ENCODE data around the gene FAM107B. TPM values are rescaled to one million over a fixed set of nuclear protein-coding genes. Genes with fewer than 3 reads are reported as not detected.

The FAM107B gene
- total and polyA plus RNA-seq, 2 of the 4 experiments (the other 2 are of a cell fraction) = 26.4 to 27.1 TPM

GRCh38 chr10:14736600-14737081 is 38.1 kb downstream of the FAM107B start:
- Histone ChIP-seq H2BK5ac (ENCODE audit: low read depth, low read length, poor library complexity, severe bottlenecking) (peak overlapping the region; percentile 34), H3K79me1 (ENCODE audit: low read depth in 1 of 2, low read length in 2 of 2) (no peaks in the 10 kb centered on the region), H3K23ac (ENCODE audit: low read depth, low read length) (peak overlapping the region; percentile 69), H3K27me3 (ENCODE audit: control insufficient read depth, insufficient read depth, low read length) (no peaks in the 10 kb centered on the region), H2BK120ac (ENCODE audit: low read depth, low read length) (peak overlapping the region; percentile 81), H2BK20ac (ENCODE audit: low read depth, low read length) (peak overlapping the region; percentile 76), H3K4me3 (ENCODE audit: insufficient read depth, low read depth, low read length) (no peak overlapping the region), H3K14ac (replicated peaks; ENCODE audit: low read depth, low read length) (peak overlapping the region; percentile 84), H4K91ac (ENCODE audit: insufficient read depth, low read depth, low read length) (peak overlapping the region; percentile 43), H3K9me3 (ENCODE audit: control insufficient read depth, insufficient read depth, low read length) (0 out of 2 replicates have a peak, but pooled peaks cover 2% of the 10 kb centered on the region), H3K4ac (ENCODE audit: low read depth, low read length) (peak overlapping the region; percentile 80), H2BK15ac (ENCODE audit: low read depth, low read length) (peak overlapping the region; percentile 38; the same call in 1 of the 3 replicates), H3K27ac (ENCODE audit: insufficient read depth, low read length) (peak overlapping the region; percentile 60), H3K18ac (ENCODE audit: low read depth, low read length) (peak overlapping the region; percentile 69), H3K4me1 (ENCODE audit: control insufficient read depth, insufficient read depth, low read length) (peaks cover 10% of the 10 kb centered on the region), H4K5ac (ENCODE audit: low read depth, low read length) (peak overlapping the region; percentile 36; the same call in 1 of the 2 replicates), H3K9ac (ENCODE audit: low read depth, low read length) (peak overlapping the region; percentile 65), H2AK5ac (ENCODE audit: low read depth, low read length) (0 out of 2 replicates have a peak overlapping the region, but pooled peaks have one; percentile 42), H4K8ac (ENCODE audit: low read depth in 2 of 2, low read length in 2 of 2) (peak overlapping the region in 1 of 2 experiments; percentile 55; a peak in 2 of 4 replicates), H3K4me2 (ENCODE audit: low read depth, low read length) (peak overlapping the region; percentile 51), H2AFZ (replicated peaks; ENCODE audit: low read length, poor library complexity) (peak overlapping the region; percentile 83), H3K56ac (ENCODE audit: extremely low read depth, insufficient read depth, low read length) (no peak overlapping the region), H3K36me3 (ENCODE audit: control insufficient read depth, insufficient read depth, low read length) (no peaks in the 10 kb centered on the region), H2AK9ac (replicated peaks; ENCODE audit: low read depth, low read length, poor library complexity) (no peak overlapping the region), H3K9me1 (ENCODE audit: insufficient read depth, low read length) (peaks cover 5% of the 10 kb centered on the region; the same call in 1 of the 2 replicates), H4K20me1 (ENCODE audit: insufficient read depth, low read length) (no peaks in the 10 kb centered on the region)
- no CpG with 5 or more reads among the region's 4 CpGs for WGBS, 2 experiments (ENCODE audit: extremely low coverage in 2 of 2, insufficient read length in 1 of 2)
- in situ Hi-C loops (cut with MboI; ENCODE audit: low sequenced_read_pairs) (no loop called here), intact Hi-C loops (cut with micrococcal nuclease) (no loop called here), dilution Hi-C loops (cut with HindIII; ENCODE audit: low sequenced_read_pairs, unreplicated experiment) (no loop called here)
- DNase-seq = peak; percentile 77
- POLR2A ChIA-PET (ENCODE audit: unreplicated experiment) = no interaction called here
- peak; percentile 92 for ATAC-seq (ENCODE audit: low read depth)
- CTCF ChIA-PET = no interaction called here
- no TSS peak for BruUV-seq (replicated peaks)
- TF ChIP-seq CEBPB (IDR thresholded peaks at IDR 0.05; ENCODE audit: low read depth, low read length) (peak; percentile 2; the same call in 1 of the 2 replicates), NFE2L2 (IDR thresholded peaks at IDR 0.05; ENCODE audit: low read depth, low read length) (no peak)

Measured in IMR-90 (cell line).